Measurements from ENCODE around the gene IFFO2.

DNA sequence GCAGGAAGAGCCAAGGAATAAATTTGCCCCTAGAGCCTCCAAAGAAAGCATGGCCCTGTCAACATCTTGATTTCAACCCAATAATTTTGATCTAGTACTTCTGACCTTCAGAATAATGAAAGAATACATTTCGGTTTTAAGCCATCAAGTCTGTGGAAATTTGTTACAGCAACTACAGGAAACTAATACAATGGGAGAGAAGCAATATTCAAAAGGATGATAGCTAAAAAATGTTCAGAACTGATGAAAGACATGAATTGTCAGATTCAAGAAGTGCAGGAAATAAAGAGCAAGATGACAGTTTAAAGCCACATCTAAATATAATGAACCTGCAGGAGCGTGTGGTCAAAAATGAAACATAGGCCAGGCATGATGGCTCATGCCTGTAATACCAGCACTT is 24.8 kb upstream of the IFFO2 start:
- TF ChIP-seq POLR2AphosphoS5 (IDR thresholded peaks at IDR 0.05; ENCODE audit: low read depth), result no peak
- TF ChIP-seq, protein P1, sequence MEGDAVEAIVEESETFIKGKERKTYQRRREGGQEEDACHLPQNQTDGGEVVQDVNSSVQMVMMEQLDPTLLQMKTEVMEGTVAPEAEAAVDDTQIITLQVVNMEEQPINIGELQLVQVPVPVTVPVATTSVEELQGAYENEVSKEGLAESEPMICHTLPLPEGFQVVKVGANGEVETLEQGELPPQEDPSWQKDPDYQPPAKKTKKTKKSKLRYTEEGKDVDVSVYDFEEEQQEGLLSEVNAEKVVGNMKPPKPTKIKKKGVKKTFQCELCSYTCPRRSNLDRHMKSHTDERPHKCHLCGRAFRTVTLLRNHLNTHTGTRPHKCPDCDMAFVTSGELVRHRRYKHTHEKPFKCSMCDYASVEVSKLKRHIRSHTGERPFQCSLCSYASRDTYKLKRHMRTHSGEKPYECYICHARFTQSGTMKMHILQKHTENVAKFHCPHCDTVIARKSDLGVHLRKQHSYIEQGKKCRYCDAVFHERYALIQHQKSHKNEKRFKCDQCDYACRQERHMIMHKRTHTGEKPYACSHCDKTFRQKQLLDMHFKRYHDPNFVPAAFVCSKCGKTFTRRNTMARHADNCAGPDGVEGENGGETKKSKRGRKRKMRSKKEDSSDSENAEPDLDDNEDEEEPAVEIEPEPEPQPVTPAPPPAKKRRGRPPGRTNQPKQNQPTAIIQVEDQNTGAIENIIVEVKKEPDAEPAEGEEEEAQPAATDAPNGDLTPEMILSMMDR (conservative IDR thresholded peaks at IDR 0.05; ENCODE audit: low read depth in 2 of 2), result no peak
- no peak for TF ChIP-seq CREB1 (CRISPR knock-in tag; IDR thresholded peaks at IDR 0.05; ENCODE audit: low read depth)
- no peak for TF ChIP-seq EZH2 (IDR thresholded peaks at IDR 0.05; ENCODE audit: low read depth, unreplicated experiment)
- no peak for TF ChIP-seq EZH2phosphoT487 (IDR thresholded peaks at IDR 0.05; ENCODE audit: unreplicated experiment)
- TF ChIP-seq, protein P2, sequence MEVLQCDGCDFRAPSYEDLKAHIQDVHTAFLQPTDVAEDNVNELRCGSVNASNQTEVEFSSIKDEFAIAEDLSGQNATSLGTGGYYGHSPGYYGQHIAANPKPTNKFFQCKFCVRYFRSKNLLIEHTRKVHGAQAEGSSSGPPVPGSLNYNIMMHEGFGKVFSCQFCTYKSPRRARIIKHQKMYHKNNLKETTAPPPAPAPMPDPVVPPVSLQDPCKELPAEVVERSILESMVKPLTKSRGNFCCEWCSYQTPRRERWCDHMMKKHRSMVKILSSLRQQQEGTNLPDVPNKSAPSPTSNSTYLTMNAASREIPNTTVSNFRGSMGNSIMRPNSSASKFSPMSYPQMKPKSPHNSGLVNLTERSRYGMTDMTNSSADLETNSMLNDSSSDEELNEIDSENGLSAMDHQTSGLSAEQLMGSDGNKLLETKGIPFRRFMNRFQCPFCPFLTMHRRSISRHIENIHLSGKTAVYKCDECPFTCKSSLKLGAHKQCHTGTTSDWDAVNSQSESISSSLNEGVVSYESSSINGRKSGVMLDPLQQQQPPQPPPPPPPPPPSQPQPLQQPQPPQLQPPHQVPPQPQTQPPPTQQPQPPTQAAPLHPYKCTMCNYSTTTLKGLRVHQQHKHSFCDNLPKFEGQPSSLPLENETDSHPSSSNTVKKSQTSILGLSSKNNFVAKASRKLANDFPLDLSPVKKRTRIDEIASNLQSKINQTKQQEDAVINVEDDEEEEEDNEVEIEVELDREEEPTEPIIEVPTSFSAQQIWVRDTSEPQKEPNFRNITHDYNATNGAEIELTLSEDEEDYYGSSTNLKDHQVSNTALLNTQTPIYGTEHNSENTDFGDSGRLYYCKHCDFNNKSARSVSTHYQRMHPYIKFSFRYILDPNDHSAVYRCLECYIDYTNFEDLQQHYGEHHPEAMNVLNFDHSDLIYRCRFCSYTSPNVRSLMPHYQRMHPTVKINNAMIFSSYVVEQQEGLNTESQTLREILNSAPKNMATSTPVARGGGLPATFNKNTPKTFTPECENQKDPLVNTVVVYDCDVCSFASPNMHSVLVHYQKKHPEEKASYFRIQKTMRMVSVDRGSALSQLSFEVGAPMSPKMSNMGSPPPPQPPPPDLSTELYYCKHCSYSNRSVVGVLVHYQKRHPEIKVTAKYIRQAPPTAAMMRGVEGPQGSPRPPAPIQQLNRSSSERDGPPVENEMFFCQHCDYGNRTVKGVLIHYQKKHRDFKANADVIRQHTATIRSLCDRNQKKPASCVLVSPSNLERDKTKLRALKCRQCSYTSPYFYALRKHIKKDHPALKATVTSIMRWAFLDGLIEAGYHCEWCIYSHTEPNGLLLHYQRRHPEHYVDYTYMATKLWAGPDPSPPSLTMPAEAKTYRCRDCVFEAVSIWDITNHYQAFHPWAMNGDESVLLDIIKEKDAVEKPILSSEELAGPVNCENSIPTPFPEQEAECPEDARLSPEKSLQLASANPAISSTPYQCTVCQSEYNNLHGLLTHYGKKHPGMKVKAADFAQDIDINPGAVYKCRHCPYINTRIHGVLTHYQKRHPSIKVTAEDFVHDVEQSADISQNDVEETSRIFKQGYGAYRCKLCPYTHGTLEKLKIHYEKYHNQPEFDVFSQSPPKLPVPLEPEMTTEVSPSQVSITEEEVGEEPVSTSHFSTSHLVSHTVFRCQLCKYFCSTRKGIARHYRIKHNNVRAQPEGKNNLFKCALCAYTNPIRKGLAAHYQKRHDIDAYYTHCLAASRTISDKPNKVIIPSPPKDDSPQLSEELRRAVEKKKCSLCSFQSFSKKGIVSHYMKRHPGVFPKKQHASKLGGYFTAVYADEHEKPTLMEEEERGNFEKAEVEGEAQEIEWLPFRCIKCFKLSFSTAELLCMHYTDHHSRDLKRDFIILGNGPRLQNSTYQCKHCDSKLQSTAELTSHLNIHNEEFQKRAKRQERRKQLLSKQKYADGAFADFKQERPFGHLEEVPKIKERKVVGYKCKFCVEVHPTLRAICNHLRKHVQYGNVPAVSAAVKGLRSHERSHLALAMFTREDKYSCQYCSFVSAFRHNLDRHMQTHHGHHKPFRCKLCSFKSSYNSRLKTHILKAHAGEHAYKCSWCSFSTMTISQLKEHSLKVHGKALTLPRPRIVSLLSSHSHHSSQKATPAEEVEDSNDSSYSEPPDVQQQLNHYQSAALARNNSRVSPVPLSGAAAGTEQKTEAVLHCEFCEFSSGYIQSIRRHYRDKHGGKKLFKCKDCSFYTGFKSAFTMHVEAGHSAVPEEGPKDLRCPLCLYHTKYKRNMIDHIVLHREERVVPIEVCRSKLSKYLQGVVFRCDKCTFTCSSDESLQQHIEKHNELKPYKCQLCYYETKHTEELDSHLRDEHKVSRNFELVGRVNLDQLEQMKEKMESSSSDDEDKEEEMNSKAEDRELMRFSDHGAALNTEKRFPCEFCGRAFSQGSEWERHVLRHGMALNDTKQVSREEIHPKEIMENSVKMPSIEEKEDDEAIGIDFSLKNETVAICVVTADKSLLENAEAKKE (CRISPR knock-in tag; IDR thresholded peaks at IDR 0.05), result no peak
- no peak for TF ChIP-seq JUNB (IDR thresholded peaks at IDR 0.05; ENCODE audit: unreplicated experiment)
